GM23338 (cell line): ENCODE data around the gene CELA2B. TPM values are rescaled to one million over a fixed set of nuclear protein-coding genes. Genes with fewer than 3 reads are reported as not detected.

Experiments
- ATAC-seq: fragments of 200-7000 bp; cut with Tn5 transposase; 3 replicates; pipeline ENCODE4 v1.9.1; 2020
- DNase-seq: peaks from one replicate; pipeline ENCODE4 v3.0.0-alpha.2; 2015; ENCODE audit warnings: low spot score
- H2AFZ ChIP-seq: fragments of 200-600 bp; sonication (generic); 2 replicates; pipeline ENCODE4 v1.8.0; 2016; ENCODE audit warnings: antibody characterized with exemption, mild to moderate bottlenecking, moderate library complexity
- H3F3A ChIP-seq: fragments of 200-600 bp; sonication (generic); replicated peaks from 2 replicates; pipeline ENCODE4 v1.8.0; 2017; ENCODE audit warnings: antibody characterized with exemption, mixed run types, low read depth
- H3K27ac ChIP-seq: fragments of 200-600 bp; sonication (generic); 2 replicates; pipeline ENCODE4 v1.6.1; 2016; ENCODE audit warnings: low read depth
- H3K27me3 ChIP-seq: fragments of 200-600 bp; sonication (generic); 2 replicates; pipeline ENCODE4 v1.8.0; 2016; ENCODE audit warnings: mild to moderate bottlenecking, mixed run types, moderate library complexity; ENCODE audit not compliant: insufficient read depth
- H3K36me3 ChIP-seq: fragments of 200-600 bp; sonication (generic); 2 replicates; pipeline ENCODE4 v1.8.0; 2016; ENCODE audit warnings: mild to moderate bottlenecking; ENCODE audit not compliant: insufficient read depth
- H3K4me1 ChIP-seq: fragments of 200-600 bp; sonication (generic); 2 replicates; pipeline ENCODE4 v1.8.0; 2016; ENCODE audit warnings: mild to moderate bottlenecking, moderate library complexity; ENCODE audit not compliant: insufficient read depth
- H3K4me2 ChIP-seq: fragments of 200-600 bp; sonication (generic); 2 replicates; pipeline ENCODE4 v1.7.1; 2017; ENCODE audit warnings: mixed run types
- H3K4me3 ChIP-seq: fragments of 200-600 bp; sonication (generic); 2 replicates; pipeline ENCODE4 v1.6.1; 2016; ENCODE audit warnings: mixed run types
- H3K79me2 ChIP-seq: fragments of 200-600 bp; sonication (generic); replicated peaks from 2 replicates; pipeline ENCODE4 v1.8.0; 2017; ENCODE audit warnings: mild to moderate bottlenecking; ENCODE audit not compliant: insufficient read depth
- H3K9me2 ChIP-seq: fragments of 200-600 bp; sonication (generic); 2 replicates; pipeline ENCODE4 v1.8.0; 2017; ENCODE audit not compliant: insufficient read depth
- H4K20me1 ChIP-seq: fragments of 200-600 bp; sonication (generic); replicated peaks from 2 replicates; pipeline ENCODE4 v1.8.0; 2017; ENCODE audit warnings: mild to moderate bottlenecking; ENCODE audit not compliant: insufficient read depth
- H3K27ac Mint-ChIP-seq: 2 replicates; pipeline ENCODE4 v1.8.0; 2020; ENCODE audit warnings: inconsistent platforms, mild to moderate bottlenecking, moderate library complexity, mixed read lengths
- H3K27me3 Mint-ChIP-seq: 3 replicates; pipeline ENCODE4 v1.8.0; 2022; ENCODE audit warnings: low read depth, mild to moderate bottlenecking, moderate library complexity, mixed read lengths, inconsistent platforms; ENCODE audit not compliant: insufficient read depth, poor library complexity
- H3K36me3 Mint-ChIP-seq: 3 replicates; pipeline ENCODE4 v1.8.0; 2021; ENCODE audit warnings: low read depth, mild to moderate bottlenecking, inconsistent platforms, moderate library complexity, mixed read lengths
- H3K4me1 Mint-ChIP-seq: 3 replicates; pipeline ENCODE4 v1.8.0; 2020; ENCODE audit warnings: mild to moderate bottlenecking, inconsistent platforms, mixed read lengths
- H3K4me3 Mint-ChIP-seq: 3 replicates; pipeline ENCODE4 v1.8.0; 2021; ENCODE audit warnings: moderate library complexity, mild to moderate bottlenecking, inconsistent platforms, mixed read lengths
- H3K9me3 Mint-ChIP-seq: 3 replicates; pipeline ENCODE4 v1.8.0; 2020; ENCODE audit warnings: moderate library complexity, mild to moderate bottlenecking, inconsistent platforms, mixed read lengths
- CREB1 ChIP-seq: fragments of 250-450 bp; sonication (Bioruptor Pico); IDR thresholded peaks from 2 replicates; pipeline ENCODE4 v1.5.0; 2020; ENCODE audit warnings: low read depth, mild to moderate bottlenecking, moderate library complexity
- EZH2 ChIP-seq: fragments of 200-600 bp; sonication (generic); IDR thresholded peaks from one replicate; pipeline ENCODE4 v1.8.0; 2017; ENCODE audit warnings: antibody characterized with exemption, mild to moderate bottlenecking, low read depth; ENCODE audit not compliant: unreplicated experiment
- EZH2phosphoT487 ChIP-seq: fragments of 200-600 bp; sonication (generic); IDR thresholded peaks from one replicate; pipeline ENCODE4 v1.8.1; 2018; ENCODE audit warnings: antibody characterized with exemption; ENCODE audit not compliant: unreplicated experiment
- NANOG ChIP-seq: IDR thresholded peaks from 2 replicates; pipeline ENCODE4 v1.6.1; 2016; ENCODE audit warnings: antibody characterized with exemption, borderline replicate concordance
- POLR2AphosphoS5 ChIP-seq: IDR thresholded peaks from 2 replicates; pipeline ENCODE4 v1.6.1; 2016; ENCODE audit warnings: antibody characterized with exemption, low read depth
- STAT1 ChIP-seq: IDR thresholded peaks from one replicate; pipeline ENCODE4 v1.6.1; 2016; ENCODE audit warnings: antibody characterized with exemption; ENCODE audit not compliant: unreplicated experiment
- ZNF114 ChIP-seq: fragments of 250-450 bp; sonication (Bioruptor Pico); IDR thresholded peaks from 2 replicates; pipeline ENCODE4 v1.5.0; 2020; ENCODE audit warnings: mild to moderate bottlenecking, moderate library complexity
- ZNF331 ChIP-seq: fragments of 250-450 bp; sonication (Bioruptor Pico); IDR thresholded peaks from 2 replicates; pipeline ENCODE4 v1.5.0; 2020; ENCODE audit warnings: low read depth, mild to moderate bottlenecking, moderate library complexity
- polyA plus RNA-seq: library from polyadenylated mRNA; unstranded; fragments of >200 nt; fragmentation: Nextera tagmentation; extraction: Ambion mirVana; gene quantifications from 2 replicates; pipeline ENCODE4 v1.2.1, GENCODE V29; 2016
- total RNA-seq: library from RNA; depleted of rRNA; stranded (reverse); fragments of >200 nt; shearing (Covaris generic); gene quantifications from 2 replicates; pipeline ENCODE4 v1.2.3, GENCODE V29; 2014
- TF ChIP-seq, protein P1 (sequence below): IDR thresholded peaks from 2 replicates; pipeline ENCODE4 v1.6.1; 2016; ENCODE audit warnings: antibody characterized with exemption

Gene CELA2B
- total and polyA plus RNA-seq, 2 experiments from 2014 or later, result not detected

GRCh38 chr1:15492596-15492995 is 16.7 kb downstream of the CELA2B start:
- Mint-ChIP-seq H3K4me3 (no peak overlapping the region), H3K9me3 (0 out of 3 replicates have a peak, but pooled peaks cover under 1% of the 10 kb centered on the region), H3K36me3 (peaks cover 26% of the 10 kb centered on the region), H3K4me1 (peaks cover 15% of the 10 kb centered on the region), H3K27me3 (peaks cover 4% of the 10 kb centered on the region), H3K27ac (no peak overlapping the region)
- Histone ChIP-seq H3K9me2 (no peaks in the 10 kb centered on the region), H3K4me1 (peaks cover 13% of the 10 kb centered on the region), H3K36me3 (no peaks in the 10 kb centered on the region), H3F3A (no peaks in the 10 kb centered on the region), H3K27ac (no peak overlapping the region), H3K4me3 (no peak overlapping the region), H3K4me2 (no peak overlapping the region), H4K20me1 (no peaks in the 10 kb centered on the region), H2AFZ (no peak overlapping the region), H3K27me3 (no peaks in the 10 kb centered on the region), H3K79me2 (no peaks in the 10 kb centered on the region)
- TF ChIP-seq CREB1 (CRISPR knock-in tag) (no peak), STAT1 (no peak)
- DNase-seq (no peak), ATAC-seq (no peak)

- Histone ChIP-seq H3K36me3 (no peaks in the 10 kb centered on the region), H3K9me2 (no peaks in the 10 kb centered on the region), H3K4me1 (peaks cover 13% of the 10 kb centered on the region), H3F3A (no peaks in the 10 kb centered on the region), H4K20me1 (no peaks in the 10 kb centered on the region), H3K4me2 (no peak overlapping the region), H3K27me3 (no peaks in the 10 kb centered on the region), H3K4me3 (no peak overlapping the region), H3K27ac (no peak overlapping the region), H2AFZ (no peak overlapping the region), H3K79me2 (no peaks in the 10 kb centered on the region)
- H3K4me1 Mint-ChIP-seq, result peaks cover 15% of the 10 kb centered on the region
- H3K27ac Mint-ChIP-seq, result no peak overlapping the region
- ATAC-seq (no peak), DNase-seq (no peak)
- peaks cover 4% of the 10 kb centered on the region for H3K27me3 Mint-ChIP-seq
- H3K36me3 Mint-ChIP-seq, result peaks cover 32% of the 10 kb centered on the region
- TF ChIP-seq ZNF114 (CRISPR knock-in tag), result no peak
- no peak for TF ChIP-seq STAT1
- TF ChIP-seq ZNF331 (CRISPR knock-in tag), result no peak
- no peak for TF ChIP-seq EZH2
- no peak for TF ChIP-seq EZH2phosphoT487
- no peak for TF ChIP-seq POLR2AphosphoS5
- TF ChIP-seq NANOG, result no peak
- TF ChIP-seq, protein P1, sequence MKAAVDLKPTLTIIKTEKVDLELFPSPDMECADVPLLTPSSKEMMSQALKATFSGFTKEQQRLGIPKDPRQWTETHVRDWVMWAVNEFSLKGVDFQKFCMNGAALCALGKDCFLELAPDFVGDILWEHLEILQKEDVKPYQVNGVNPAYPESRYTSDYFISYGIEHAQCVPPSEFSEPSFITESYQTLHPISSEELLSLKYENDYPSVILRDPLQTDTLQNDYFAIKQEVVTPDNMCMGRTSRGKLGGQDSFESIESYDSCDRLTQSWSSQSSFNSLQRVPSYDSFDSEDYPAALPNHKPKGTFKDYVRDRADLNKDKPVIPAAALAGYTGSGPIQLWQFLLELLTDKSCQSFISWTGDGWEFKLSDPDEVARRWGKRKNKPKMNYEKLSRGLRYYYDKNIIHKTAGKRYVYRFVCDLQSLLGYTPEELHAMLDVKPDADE, result no peak
- H3K9me3 Mint-ChIP-seq, result 0 out of 3 replicates have a peak, but pooled peaks cover 4% of the 10 kb centered on the region
- no peak overlapping the region for H3K4me3 Mint-ChIP-seq
Observed at GRCh38 chr1:15493869-15494390, 18.0 kb downstream of the CELA2B start.
